MV-4-11 (cell line): ENCODE measurements around the gene SYVN1.
"Not testable (repeated sequence)": the region's sequence is repeated elsewhere in the genome, so short reads cannot be mapped to it uniquely, and the experiment has no call there.

Experiments
- DNase-seq: peaks from one replicate; lab custom pipeline; 2025; lab: John Stamatoyannopoulos, UW

SYVN1 gene

GRCh38 chr11:65151331-65151899, 17.1 kb upstream of the SYVN1 start:
- DNase-seq = peak; percentile 11

- DNase-seq = peak; percentile 98
Measured at GRCh38 chr11:65150509-65151299, 16.4 kb upstream of the SYVN1 start.

- DNase-seq = not testable (repeated sequence)
Measured at GRCh38 chr11:65150131-65150508, 15.8 kb upstream of the SYVN1 start.

- no peak for DNase-seq
Measured at GRCh38 chr11:65148657-65149056, 14.3 kb upstream of the SYVN1 start.

GRCh38 chr11:65147352-65148075, 13.2 kb upstream of the SYVN1 start:
- no peak for DNase-seq

- DNase-seq = peak; percentile 61
Measured at GRCh38 chr11:65141896-65142494, 7.7 kb upstream of the SYVN1 start.

GRCh38 chr11:65136515-65137096, 2.3 kb upstream of the SYVN1 start:
- DNase-seq = no peak

GRCh38 chr11:65135633-65136145, 1.4 kb upstream of the SYVN1 start:
- no peak for DNase-seq

GRCh38 chr11:65134952-65135632, 773 bp upstream of the SYVN1 start:
- DNase-seq = peak; percentile 91

- DNase-seq = no peak
Measured at GRCh38 chr11:65133724-65134123, 595 bp downstream of the SYVN1 start.

GRCh38 chr11:65132988-65133700, 1.2 kb downstream of the SYVN1 start:
- peak; percentile 51 for DNase-seq

GRCh38 chr11:65132238-65132987, 1.9 kb downstream of the SYVN1 start:
- DNase-seq = no peak

- no peak for DNase-seq
Measured at GRCh38 chr11:65131895-65132237, 2.5 kb downstream of the SYVN1 start.

GRCh38 chr11:65131417-65131776, 2.9 kb downstream of the SYVN1 start:
- no peak for DNase-seq

- DNase-seq = no peak
Measured at GRCh38 chr11:65130631-65131416, 3.5 kb downstream of the SYVN1 start.

GRCh38 chr11:65129649-65130441, 4.5 kb downstream of the SYVN1 start:
- DNase-seq = no peak

- no peak for DNase-seq
Measured at GRCh38 chr11:65128182-65129145, 5.9 kb downstream of the SYVN1 start.
